ENCODE data around the gene FBXL19. TPM values are rescaled to one million over a fixed set of nuclear protein-coding genes. Genes with fewer than 3 reads are reported as not detected.

The FBXL19 gene
- total and polyA plus RNA-seq, 2 of the 13 experiments (the other 11 are each of a cell fraction or from before 2014, with no cell fraction given) = 6.0 to 13.7 TPM

GRCh38 chr16:30875871-30876801 is 47.2 kb upstream of the FBXL19 start:
- Histone ChIP-seq H3K36me3 (replicated peaks in 1 of 2; ENCODE audit: control insufficient read depth in 1 of 2, insufficient read depth in 2 of 2, low read length in 2 of 2) (peaks cover 0 to 2% of the 10 kb centered on the region in 2 experiments; a peak in 2 of 5 replicates), H3K27me3 (ENCODE audit: control insufficient read depth in 1 of 2, insufficient read depth in 2 of 2, low read length in 2 of 2) (no peaks in the 10 kb centered on the region; a peak in 1 of 5 replicates), H3K9me3 (ENCODE audit: low read length) (no peaks in the 10 kb centered on the region), H3K4me3 (replicated peaks in 1 of 3; ENCODE audit: insufficient read depth in 1 of 3, low read depth in 2 of 3, low read length in 3 of 3) (peak overlapping the region; percentile 84 to 97 (median 86)), H2AFZ (ENCODE audit: low read length) (no peak overlapping the region), H3K4me1 (ENCODE audit: insufficient read depth, low read length) (peaks cover 44% of the 10 kb centered on the region), H3K27ac (ENCODE audit: extremely low read length, insufficient read depth, low read length) (peak overlapping the region; percentile 86), H3K79me2 (ENCODE audit: insufficient read depth, low read length) (peaks cover 20% of the 10 kb centered on the region), H4K20me1 (ENCODE audit: insufficient read depth, low read length) (no peaks in the 10 kb centered on the region), H3K9ac (ENCODE audit: insufficient read depth, low read depth, low read length) (peak overlapping the region; percentile 91), H3K4me2 (ENCODE audit: low read depth, low read length) (peak overlapping the region; percentile 92)
- in situ Hi-C loops (cut with HindIII; ENCODE audit: extremely low pct_ligation_motif_present, low pct_unique_long_range_greater_than_20kb) = no loop called here
- intact Hi-C loops (cut with micrococcal nuclease; ENCODE audit: unreplicated experiment) = loop anchor here (1.0 to 2.0 kb wide), 3 partner anchors 21 to 89 kb away; partner anchors contain the start of genes CTF1 and ZNF629
- ChIA-PET CTCF (ENCODE audit: low intra/inter-chr PET ratio, low total read pairs) (interaction anchor here (1.0 kb wide), 1 partner anchor 32 kb away, joined by 3 read pairs; no protein-coding TSS in a partner anchor), POLR2A (interaction anchor here (0.7 to 4.8 kb wide), 25 partner anchors 9 to 217 kb away, joined by 3 to 69 read pairs (median 5); partner anchors contain the start of genes BCL7C, CTF1 and ZNF629)
- no TSS peak for BruUV-seq (replicated peaks)
- peak; percentile 7 for ATAC-seq
- FAIRE-seq = no peak
- DNase-seq (ENCODE audit: low spot score) = no peak
- WGBS (ENCODE audit: low lambda C conversion rate) = 2% methylated on average over 12 of the region's 12 CpGs
- TF ChIP-seq MAFF (IDR thresholded peaks at IDR 0.05; ENCODE audit: low read depth, low read length) (no peak), ZNF615 (CRISPR knock-in tag; IDR thresholded peaks at IDR 0.05; ENCODE audit: borderline replicate concordance) (peak; percentile 58; the same call in 1 of the 2 replicates), ZBTB49 (CRISPR knock-in tag; IDR thresholded peaks at IDR 0.05; ENCODE audit: borderline replicate concordance) (peak; percentile 59; the same call in 1 of the 2 replicates), SP140L (CRISPR knock-in tag; IDR thresholded peaks at IDR 0.05; ENCODE audit: borderline replicate concordance) (no peak), FOXK1 (CRISPR knock-in tag; IDR thresholded peaks at IDR 0.05; ENCODE audit: borderline replicate concordance, low read depth) (no peak), FOXJ3 (CRISPR knock-in tag; IDR thresholded peaks at IDR 0.05; ENCODE audit: borderline replicate concordance) (no peak), ZNF205 (CRISPR knock-in tag; IDR thresholded peaks at IDR 0.05) (no peak), E2F2 (CRISPR knock-in tag; IDR thresholded peaks at IDR 0.05; ENCODE audit: borderline replicate concordance) (no peak), PRMT3 (CRISPR knock-in tag; IDR thresholded peaks at IDR 0.05; ENCODE audit: borderline replicate concordance, low read depth) (no peak), YY1 (IDR thresholded peaks at IDR 0.05; ENCODE audit: insufficient read depth, insufficient replicate concordance, low read depth, low read length) (peak; percentile 81), ZNF564 (CRISPR knock-in tag; IDR thresholded peaks at IDR 0.05) (no peak), ZNF569 (CRISPR knock-in tag; IDR thresholded peaks at IDR 0.05; ENCODE audit: borderline replicate concordance) (no peak), ATF5 (CRISPR knock-in tag; IDR thresholded peaks at IDR 0.05; ENCODE audit: low read depth) (no peak), RNF219 (CRISPR knock-in tag; IDR thresholded peaks at IDR 0.05) (no peak), NCOA2 (CRISPR knock-in tag; IDR thresholded peaks at IDR 0.05) (0 out of 2 replicates have a peak, but pooled peaks have one; percentile 11)

All from HepG2 (cell line).